GM21381 (cell line): Measurements from ENCODE around the gene HOXB1.
A peak's percentile ranks its signal among the peaks of the same experiment; 100 is the strongest.

Experiments
- ATAC-seq: cut with Tn5 transposase; IDR thresholded peaks from one replicate; pipeline ENCODE4 v1.9.1; 2021; ENCODE audit warnings: mild to moderate bottlenecking, moderate library complexity; ENCODE audit not compliant: unreplicated experiment

HOXB1 gene

DNA sequence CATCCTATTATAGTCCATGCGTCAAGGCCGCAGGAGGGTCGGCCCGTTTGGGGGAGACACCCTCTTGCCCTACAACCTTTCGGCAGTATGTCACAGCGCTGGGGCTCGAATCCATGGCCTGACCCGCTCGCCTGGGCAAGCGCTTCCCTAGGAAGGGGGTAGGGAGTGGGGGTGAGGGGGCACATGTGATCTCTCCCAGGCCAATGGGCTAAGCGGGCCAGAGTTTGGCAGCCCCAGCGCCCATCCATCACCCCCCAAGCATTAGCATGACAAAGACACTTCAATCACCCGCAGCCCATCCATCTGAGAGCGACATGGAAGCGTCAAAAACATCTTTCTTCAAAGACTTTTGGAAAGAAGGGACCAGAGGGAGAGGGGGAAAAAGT is at the start of gene HOXB1:
Gene HOXB1 (minus strand): TSS at position 125 of the 386 bp plus-strand sequence. CDS start 107 bp downstream, at position 18.
- ATAC-seq, result no peak

GRCh38 chr17:48579760-48580554 is 49.1 kb upstream of the HOXB1 start:
- ATAC-seq, result no peak

GRCh38 chr17:48579471-48579759 is 48.6 kb upstream of the HOXB1 start:
- no peak for ATAC-seq

DNA sequence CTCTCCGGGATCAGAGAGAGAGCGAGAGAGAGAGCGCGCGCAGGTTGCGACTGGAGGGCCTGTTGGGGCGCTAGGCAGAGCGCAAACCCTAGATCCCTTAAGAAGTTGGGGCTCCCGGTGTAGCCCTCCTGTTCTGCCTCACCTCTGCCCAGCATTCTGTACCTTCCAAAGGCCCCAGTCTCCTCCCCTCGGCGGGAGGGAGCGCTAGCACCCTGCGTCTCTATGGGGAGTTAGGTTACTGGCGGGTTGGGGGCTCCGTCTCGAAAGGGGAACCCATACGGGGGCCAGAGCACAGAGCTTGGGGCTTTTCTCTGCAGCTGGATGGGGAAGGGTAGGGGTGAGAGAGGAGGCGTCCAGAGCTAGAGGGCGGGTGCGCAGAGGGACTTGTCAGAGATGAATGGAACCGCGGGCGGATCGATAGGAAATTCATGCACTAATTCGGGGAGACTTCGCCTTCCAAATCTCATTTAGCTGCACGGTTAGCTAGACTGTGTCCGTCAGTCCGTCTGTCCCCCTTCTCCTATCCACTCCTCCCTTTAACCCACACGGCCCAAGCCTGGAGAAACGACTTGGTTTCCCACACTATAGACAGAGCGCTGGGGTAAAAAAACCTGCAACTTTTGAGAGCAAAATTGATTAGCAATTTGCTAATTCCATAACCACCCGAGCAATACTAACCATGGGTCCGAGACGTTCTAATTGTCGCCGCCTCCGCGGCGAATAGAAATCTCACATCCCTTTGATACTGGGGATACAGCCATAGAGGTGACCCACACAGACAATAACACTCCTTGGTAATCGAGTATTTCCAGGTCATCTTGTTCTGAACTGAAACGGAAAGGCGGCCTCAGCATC is 48.0 kb upstream of the HOXB1 start:
- peak; percentile 30 for ATAC-seq

DNA sequence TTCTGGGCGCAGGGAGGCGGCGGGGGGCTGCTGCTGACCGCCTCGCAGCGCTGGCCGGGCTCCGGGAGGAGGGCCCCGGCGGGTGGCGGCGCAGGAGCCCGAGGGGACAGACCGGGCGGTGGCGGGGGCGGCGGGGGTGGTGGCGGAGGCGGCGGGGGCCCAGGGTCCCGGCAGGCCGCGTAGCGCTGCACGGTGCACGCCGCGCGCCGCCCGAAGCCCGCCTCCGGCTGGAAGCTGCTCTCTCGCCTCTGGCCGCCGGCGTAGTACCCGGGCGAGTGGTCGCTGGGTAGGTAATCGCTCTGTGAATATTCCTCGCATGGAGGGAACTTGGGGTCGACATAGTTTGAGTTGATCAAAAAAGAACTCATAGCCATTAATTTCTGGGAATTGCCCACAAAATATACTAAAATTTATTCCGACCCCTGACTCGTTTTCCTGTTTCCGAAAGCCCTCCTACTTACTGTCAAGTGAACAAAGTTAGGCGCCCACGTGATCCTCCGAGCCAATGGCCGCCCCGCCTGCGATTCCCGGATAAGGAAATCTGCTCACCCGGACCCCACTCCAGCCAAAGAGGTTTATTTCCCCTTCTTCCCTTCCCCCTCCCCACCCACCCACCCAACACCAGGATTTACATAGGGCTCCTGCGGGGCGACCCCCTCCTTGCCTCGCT is 47.3 kb upstream of the HOXB1 start, which contains the start of gene HOXB4:
Gene HOXB4 (minus strand): TSS at position 405 of the 670 bp plus-strand sequence. CDS start 31 bp downstream, at position 374.
- ATAC-seq, result peak; percentile 57

DNA sequence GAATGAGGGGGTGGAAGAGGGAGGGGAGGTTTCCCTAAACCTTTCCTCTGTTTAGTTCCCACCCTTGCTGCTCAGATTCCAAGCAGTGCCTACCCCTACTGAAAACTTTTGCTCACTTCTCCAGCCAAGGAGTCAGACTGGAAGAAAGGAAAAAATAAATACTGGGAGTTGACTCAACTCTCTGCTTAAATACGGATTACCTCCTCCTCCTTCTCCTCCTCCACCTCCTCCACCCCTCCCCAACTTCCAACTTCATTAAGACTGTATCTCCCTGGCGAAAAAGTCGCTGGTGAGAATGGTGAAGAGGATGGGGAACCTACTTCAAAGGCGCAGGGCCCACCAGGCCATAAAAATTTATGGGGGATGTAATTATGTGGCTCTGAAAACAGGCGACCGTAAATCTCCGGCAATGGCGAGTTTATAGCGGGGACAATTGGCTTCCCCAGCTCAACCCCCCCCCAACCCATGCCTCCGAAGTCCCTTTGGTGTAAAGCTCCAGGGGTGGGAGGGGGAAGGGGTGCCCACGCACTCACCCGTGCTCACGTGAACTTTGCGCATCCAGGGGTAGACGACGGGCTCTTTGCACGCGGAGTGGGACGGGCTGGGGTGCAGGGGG is 46.6 kb upstream of the HOXB1 start:
- ATAC-seq, result no peak

- no peak for ATAC-seq
Measured at GRCh38 chr17:48576479-48577309, 45.9 kb upstream of the HOXB1 start.

DNA sequence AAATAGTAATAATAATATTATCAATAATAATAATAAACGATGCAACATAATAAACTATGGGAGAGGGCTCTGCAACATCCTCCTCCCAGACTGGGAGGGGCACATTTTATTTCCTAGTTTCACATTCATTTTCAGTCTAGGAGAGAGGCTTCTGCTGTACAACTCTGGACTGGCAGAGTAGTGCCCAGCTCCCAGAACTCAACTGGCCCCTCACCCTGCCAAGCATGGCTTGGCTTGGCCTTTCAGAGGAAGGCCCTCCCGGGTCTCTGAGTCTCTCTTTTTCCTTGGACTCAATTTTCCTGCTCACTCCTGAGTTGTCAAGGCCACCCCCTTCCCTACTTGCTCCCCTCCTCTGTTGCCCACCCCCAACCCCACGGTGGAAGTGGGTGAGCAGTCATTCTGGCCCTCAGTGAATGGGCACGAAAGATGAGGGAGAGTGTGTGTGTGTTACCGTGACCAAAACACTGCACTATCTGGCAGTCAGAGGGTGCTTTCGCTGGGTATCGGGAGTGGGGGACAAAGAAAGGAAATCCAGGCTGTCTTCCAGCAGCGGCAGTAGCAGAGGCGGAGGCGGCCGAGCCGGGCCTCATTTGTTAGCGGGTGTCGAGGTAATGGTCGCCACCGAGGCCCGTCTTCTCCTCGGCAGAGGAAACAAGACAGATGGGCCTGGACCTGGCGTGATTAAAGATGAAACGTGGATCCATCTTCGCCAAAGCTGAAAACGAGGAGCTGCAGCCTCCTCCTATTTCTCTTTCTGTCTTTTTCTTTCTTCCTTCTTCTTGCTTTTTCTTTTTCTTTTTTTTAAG is 45.1 kb upstream of the HOXB1 start:
- ATAC-seq, result no peak

DNA sequence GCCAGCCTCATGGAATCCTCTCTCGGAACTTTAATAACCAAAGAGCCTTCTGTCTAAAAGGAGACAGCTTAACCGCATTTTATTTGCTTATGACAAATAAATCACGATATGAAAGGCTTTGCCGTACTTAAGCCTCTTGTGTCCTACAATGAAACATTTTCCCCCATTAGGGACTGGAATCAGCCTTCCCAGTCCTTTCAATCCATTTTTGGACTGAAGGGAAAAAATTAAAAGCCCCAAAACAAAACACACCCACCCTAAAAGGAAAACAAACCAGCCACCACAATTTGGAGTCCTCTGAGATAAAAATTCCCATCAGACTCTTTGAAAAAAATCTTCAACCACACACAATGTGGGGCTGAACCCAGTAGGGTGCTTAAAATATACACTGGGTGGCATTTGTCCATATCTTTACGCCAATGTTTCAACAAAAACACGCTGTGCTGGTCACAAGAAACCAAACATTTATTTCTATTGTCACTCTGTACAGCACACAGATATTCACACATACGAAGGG is 44.3 kb upstream of the HOXB1 start:
- no peak for ATAC-seq

DNA sequence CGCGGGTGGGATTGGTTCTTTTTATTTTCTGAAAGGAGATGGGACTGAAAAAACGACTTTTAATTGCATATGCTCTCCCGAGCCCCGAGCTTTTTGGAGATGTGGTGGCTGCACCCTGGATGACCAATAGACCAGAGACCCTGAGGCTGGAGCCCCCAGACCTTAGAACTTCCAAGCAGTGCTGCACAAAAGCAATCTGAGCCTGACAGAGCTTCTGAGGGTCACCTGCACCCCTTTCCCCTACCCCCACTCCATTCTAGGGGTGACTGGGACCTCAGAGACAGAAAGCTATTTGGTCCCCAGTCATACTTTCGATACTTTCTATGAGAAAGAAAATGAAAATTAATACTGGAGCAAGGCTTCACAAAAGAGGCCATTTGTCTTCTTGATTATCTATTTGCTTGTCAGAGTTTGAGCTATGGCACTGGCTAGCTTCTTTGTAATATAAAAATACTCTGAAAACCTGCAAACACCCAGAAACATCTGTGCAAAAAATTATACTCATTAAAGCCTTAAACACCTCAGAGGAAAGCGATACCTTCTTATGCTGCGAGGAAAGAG is 43.8 kb upstream of the HOXB1 start:
- ATAC-seq, result no peak

DNA sequence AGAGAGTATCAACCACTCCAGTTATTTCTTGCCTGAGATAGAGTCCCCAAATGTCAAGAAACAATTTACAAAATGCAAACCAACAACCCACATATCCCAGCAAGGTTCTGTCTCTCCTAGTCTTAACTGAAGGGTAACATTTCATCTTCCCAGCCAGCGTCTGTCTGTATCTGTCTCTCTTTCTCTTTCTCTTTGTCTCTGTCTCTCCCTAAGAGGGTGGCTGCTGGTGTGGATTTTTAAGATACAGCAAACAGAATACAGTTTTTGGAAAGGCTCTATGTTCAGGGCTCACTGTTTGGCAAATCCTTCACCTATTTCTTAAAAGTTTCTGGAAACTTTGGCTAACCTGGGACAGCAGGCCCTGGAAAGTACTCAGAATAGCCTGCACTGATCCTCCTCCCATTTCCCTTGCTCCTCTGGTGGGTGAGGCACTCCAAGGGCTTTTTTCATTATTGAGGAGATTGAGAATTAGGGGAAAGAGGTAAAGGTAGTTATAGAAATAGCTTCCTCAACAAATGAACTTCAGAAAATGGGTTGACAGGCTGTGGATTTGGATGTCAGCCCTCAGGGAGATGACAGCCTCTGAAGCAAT is 41.1 kb upstream of the HOXB1 start:
- no peak for ATAC-seq

GRCh38 chr17:48571024-48571818 is 40.4 kb upstream of the HOXB1 start:
- ATAC-seq, result no peak

- no peak for ATAC-seq
Measured at GRCh38 chr17:48570325-48571023, 39.7 kb upstream of the HOXB1 start.

DNA sequence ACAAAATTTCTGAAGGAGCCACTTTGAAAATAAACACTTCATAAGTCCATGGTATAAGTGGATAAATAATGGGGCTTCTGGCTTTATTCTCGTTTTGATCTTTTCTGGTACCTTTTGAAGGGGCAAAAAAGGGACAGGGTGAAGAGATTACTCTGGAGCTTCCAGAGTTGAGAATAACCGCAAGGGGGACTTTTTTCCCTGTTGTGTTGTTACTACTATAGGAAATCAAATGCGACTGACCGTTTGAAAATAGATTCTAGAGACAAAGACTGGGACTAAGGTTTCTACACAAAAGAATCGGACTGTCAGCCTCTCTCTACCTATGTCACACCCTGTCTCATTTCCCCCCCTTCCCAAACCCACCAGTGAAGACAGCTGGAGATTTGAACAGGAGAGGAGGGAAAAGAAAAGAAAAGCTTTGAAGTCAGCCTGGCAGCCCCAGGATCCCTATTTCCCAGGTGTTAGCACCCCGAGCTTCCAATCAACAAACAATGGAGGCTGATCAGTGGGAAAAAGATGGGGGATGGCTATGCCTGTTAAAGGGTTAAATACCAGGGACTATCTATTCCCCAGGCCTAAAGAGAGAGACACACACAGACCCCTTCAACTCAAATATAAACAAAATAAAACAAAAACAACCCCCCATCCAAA is 39.0 kb upstream of the HOXB1 start:
- no peak for ATAC-seq

DNA sequence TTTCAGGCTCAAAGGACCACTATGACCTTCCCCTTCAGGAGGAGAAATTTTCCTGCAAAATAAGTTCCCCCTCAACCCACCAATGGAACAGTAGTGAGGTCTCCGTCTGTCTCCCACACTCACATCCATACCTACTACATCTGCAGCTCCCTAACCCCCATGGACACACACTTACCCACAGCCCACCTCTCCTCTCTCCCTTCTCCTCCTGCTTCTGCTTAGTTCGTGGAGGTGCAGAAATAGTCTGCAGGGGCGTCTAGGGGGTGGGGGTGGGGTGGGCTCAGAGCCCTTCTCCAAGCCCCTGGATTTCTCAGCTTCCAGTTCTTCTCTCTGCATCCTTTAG is 38.4 kb upstream of the HOXB1 start:
- ATAC-seq, result no peak

GRCh38 chr17:48568499-48569239 is 37.9 kb upstream of the HOXB1 start:
- ATAC-seq, result no peak
